MM.1S (cell line): ENCODE data around the gene STXBP6.

ENCODE experiments used
- DNase-seq: peaks from one replicate; pipeline ENCODE4 v3.0.0-alpha.2; 2015
- H2AFZ ChIP-seq: fragments of 300-600 bp; sonication (generic); 2 replicates; pipeline ENCODE4 v1.6.0; 2016; ENCODE audit warnings: antibody characterized with exemption, low read length
- H3F3A ChIP-seq: fragments of 300-600 bp; sonication (generic); 2 replicates; pipeline ENCODE4 v1.6.1; 2016; ENCODE audit warnings: mild to moderate bottlenecking, antibody characterized with exemption, low read length, moderate library complexity, mixed read lengths; ENCODE audit not compliant: insufficient read depth
- H3K27ac ChIP-seq: fragments of 300-600 bp; sonication (generic); 2 replicates; pipeline ENCODE4 v1.5.1; 2016; ENCODE audit warnings: mild to moderate bottlenecking, low read length
- H3K27me3 ChIP-seq: fragments of 300-600 bp; sonication (generic); replicated peaks from 2 replicates; pipeline ENCODE4 v1.6.0; 2016; ENCODE audit warnings: low read length; ENCODE audit not compliant: insufficient read depth
- H3K36me3 ChIP-seq: fragments of 300-600 bp; sonication (generic); replicated peaks from 2 replicates; pipeline ENCODE4 v1.6.1; 2016; ENCODE audit warnings: mild to moderate bottlenecking, low read length, mixed read lengths; ENCODE audit not compliant: insufficient read depth
- H3K4me1 ChIP-seq: fragments of 300-600 bp; sonication (generic); 2 replicates; pipeline ENCODE4 v1.6.1; 2016; ENCODE audit warnings: low read length, mixed read lengths
- H3K4me2 ChIP-seq: fragments of 300-600 bp; sonication (generic); 2 replicates; pipeline ENCODE4 v1.6.0; 2016; ENCODE audit warnings: low read depth, low read length
- H3K4me3 ChIP-seq: fragments of 300-600 bp; sonication (generic); 2 replicates; pipeline ENCODE4 v1.5.1; 2016; ENCODE audit warnings: low read length, mixed read lengths
- H3K79me2 ChIP-seq: fragments of 300-600 bp; sonication (generic); 2 replicates; pipeline ENCODE4 v1.6.1; 2016; ENCODE audit warnings: mixed run types, low read length, mixed read lengths
- H3K9ac ChIP-seq: fragments of 300-600 bp; sonication (generic); 2 replicates; pipeline ENCODE4 v1.6.1; 2016; ENCODE audit warnings: low read length, mixed read lengths
- H3K9me2 ChIP-seq: fragments of 300-600 bp; sonication (generic); replicated peaks from 2 replicates; pipeline ENCODE4 v1.6.1; 2016; ENCODE audit warnings: mild to moderate bottlenecking, low read length, mixed read lengths; ENCODE audit not compliant: insufficient read depth
- H3K9me3 ChIP-seq: fragments of 300-600 bp; sonication (generic); replicated peaks from 2 replicates; pipeline ENCODE4 v1.6.1; 2016; ENCODE audit warnings: mild to moderate bottlenecking, low read length, mixed read lengths; ENCODE audit not compliant: insufficient read depth
- H4K20me1 ChIP-seq: fragments of 300-600 bp; sonication (generic); 2 replicates; pipeline ENCODE4 v1.6.1; 2016; ENCODE audit warnings: mild to moderate bottlenecking, low read length, moderate library complexity, mixed read lengths; ENCODE audit not compliant: insufficient read depth
- CTCF ChIP-seq: fragments of 300-600 bp; sonication (generic); IDR thresholded peaks from 2 replicates; pipeline ENCODE4 v1.5.1; 2016; ENCODE audit warnings: antibody characterized with exemption, low read length, mixed read lengths
- EZH2 ChIP-seq: fragments of 300-600 bp; sonication (generic); optimal IDR thresholded peaks from 2 replicates; pipeline ENCODE3; 2017; ENCODE audit warnings: low read depth, mild to moderate bottlenecking, antibody characterized with exemption, low read length, mixed read lengths
- EZH2phosphoT487 ChIP-seq: fragments of 300-600 bp; sonication (generic); IDR thresholded peaks from 2 replicates; pipeline ENCODE4 v1.6.1; 2018; ENCODE audit warnings: antibody characterized with exemption, low read length

The STXBP6 gene

DNA sequence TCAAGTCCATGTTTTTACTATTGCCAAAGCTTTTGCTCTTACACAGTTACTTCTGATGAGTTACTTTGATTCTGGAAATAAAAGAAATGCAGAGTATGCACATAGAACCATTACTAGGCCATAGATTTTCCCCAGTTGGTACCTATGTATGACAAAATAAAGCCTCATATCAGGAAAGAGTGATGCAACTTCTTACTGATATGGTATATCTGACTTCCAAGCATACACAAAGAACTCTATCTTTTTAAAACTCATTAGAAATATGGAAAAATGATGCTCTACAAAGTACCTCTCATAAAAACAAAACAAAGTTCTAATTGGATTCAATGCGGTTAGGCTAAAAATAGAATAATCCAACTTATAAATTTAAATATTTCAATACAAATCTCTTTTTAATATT lies 92.1 kb downstream of the STXBP6 start:
- no peaks in the 10 kb centered on the region for H3K79me2 ChIP-seq
- 0 out of 2 replicates have a peak, but pooled peaks cover 5% of the 10 kb centered on the region for H3F3A ChIP-seq
- H2AFZ ChIP-seq, result no peak overlapping the region
- no peak overlapping the region for H3K9ac ChIP-seq
- peaks cover 13% of the 10 kb centered on the region for H3K4me1 ChIP-seq
- no peaks in the 10 kb centered on the region for H3K36me3 ChIP-seq
- no peaks in the 10 kb centered on the region for H3K9me2 ChIP-seq
- no peaks in the 10 kb centered on the region for H3K9me3 ChIP-seq
- DNase-seq, result no peak
- no peak overlapping the region for H3K4me3 ChIP-seq
- no peak overlapping the region for H3K4me2 ChIP-seq
- H4K20me1 ChIP-seq, result no peaks in the 10 kb centered on the region
- no peak for TF ChIP-seq CTCF
- TF ChIP-seq EZH2phosphoT487, result no peak
- no peak for TF ChIP-seq EZH2
- H3K27ac ChIP-seq, result no peak overlapping the region
- H3K27me3 ChIP-seq, result no peaks in the 10 kb centered on the region

DNA sequence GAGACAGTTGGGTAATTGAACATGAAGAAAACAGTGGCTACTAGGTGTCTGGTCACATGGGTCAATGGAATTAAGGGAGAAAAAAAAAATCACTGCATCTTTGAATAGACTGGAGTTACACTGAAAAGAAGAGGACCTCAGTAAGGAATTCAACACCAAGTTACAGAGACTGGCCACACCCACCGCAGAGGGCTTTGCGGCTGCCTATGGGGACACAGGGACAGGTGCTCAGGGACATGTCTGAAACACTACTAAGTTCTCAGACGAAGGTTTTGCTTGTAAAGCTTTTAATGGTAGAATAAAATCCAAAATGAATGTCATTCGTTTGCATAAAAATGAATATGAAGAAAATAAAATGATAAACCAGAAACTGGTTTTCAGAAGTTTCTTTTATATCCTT lies 93.8 kb downstream of the STXBP6 start:
- Histone ChIP-seq H3K9me2 (no peaks in the 10 kb centered on the region), H3K4me3 (no peak overlapping the region), H3K9ac (no peak overlapping the region), H3K27me3 (no peaks in the 10 kb centered on the region), H2AFZ (no peak overlapping the region), H3K9me3 (no peaks in the 10 kb centered on the region), H3K4me1 (peaks cover 13% of the 10 kb centered on the region), H3K36me3 (no peaks in the 10 kb centered on the region), H3K27ac (no peak overlapping the region), H3F3A (0 out of 2 replicates have a peak, but pooled peaks cover 5% of the 10 kb centered on the region), H4K20me1 (no peaks in the 10 kb centered on the region), H3K4me2 (no peak overlapping the region), H3K79me2 (no peaks in the 10 kb centered on the region)
- TF ChIP-seq EZH2phosphoT487 (no peak), CTCF (no peak), EZH2 (no peak)
- DNase-seq, result no peak

DNA sequence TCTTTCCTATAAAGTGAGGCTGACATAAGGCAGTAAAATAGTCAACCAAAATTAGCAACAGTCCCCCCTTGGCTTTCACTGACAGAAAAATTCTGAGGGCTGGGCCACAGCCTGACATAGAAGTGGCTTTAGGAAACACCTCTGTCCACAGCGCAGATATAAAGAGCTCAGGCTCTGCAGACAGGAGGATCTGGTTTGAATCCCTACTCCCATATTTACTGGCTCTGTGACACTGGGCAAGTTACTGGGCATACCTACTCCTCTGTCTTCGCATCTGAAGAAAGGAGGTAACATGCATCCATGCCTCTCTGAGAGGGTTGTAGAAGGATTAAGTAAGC lies 95.3 kb downstream of the STXBP6 start:
- Histone ChIP-seq H3K79me2 (no peaks in the 10 kb centered on the region), H3K36me3 (no peaks in the 10 kb centered on the region), H3K4me1 (peaks cover 10% of the 10 kb centered on the region), H3K9ac (no peak overlapping the region), H3K9me2 (no peaks in the 10 kb centered on the region), H3K27ac (no peak overlapping the region), H3K4me3 (no peak overlapping the region), H3K4me2 (no peak overlapping the region), H3K27me3 (no peaks in the 10 kb centered on the region), H3F3A (0 out of 2 replicates have a peak, but pooled peaks cover 5% of the 10 kb centered on the region), H2AFZ (no peak overlapping the region), H4K20me1 (no peaks in the 10 kb centered on the region), H3K9me3 (no peaks in the 10 kb centered on the region)
- DNase-seq, result no peak
- TF ChIP-seq CTCF (no peak), EZH2 (no peak), EZH2phosphoT487 (no peak)
